GM12864 (cell line): ENCODE measurements around the gene CCDC51.
"Not testable (repeated sequence)": the region's sequence is repeated elsewhere in the genome, so short reads cannot be mapped to it uniquely, and the experiment has no call there.

ENCODE experiments used
- DNase-seq: peaks from one replicate; pipeline ENCODE4 v3.0.0-alpha.2; 2011; ENCODE audit warnings: low read depth
- H3K4me3 ChIP-seq: 2 replicates; pipeline ENCODE4 v1.5.1; 2011; ENCODE audit warnings: mild to moderate bottlenecking, low read depth, low read length, control low read depth
- CTCF ChIP-seq: IDR thresholded peaks from 2 replicates; pipeline ENCODE4 v1.5.1; 2011; ENCODE audit warnings: low read depth, mild to moderate bottlenecking, moderate library complexity, low read length, control low read depth, inconsistent platforms; ENCODE audit errors: missing control alignments

CCDC51 gene

GRCh38 chr3:48475188-48475587 lies 35.3 kb upstream of the CCDC51 start:
- TF ChIP-seq CTCF: no peak
- no peak overlapping the region for H3K4me3 ChIP-seq
- no peak for DNase-seq

- TF ChIP-seq CTCF: no peak
- no peak overlapping the region for H3K4me3 ChIP-seq
- DNase-seq: no peak
Measured at GRCh38 chr3:48474619-48475018, 34.7 kb upstream of the CCDC51 start.

GRCh38 chr3:48474031-48474430 lies 34.1 kb upstream of the CCDC51 start:
- DNase-seq, H3K4me3 ChIP-seq: not testable (repeated sequence)

GRCh38 chr3:48473617-48473952 lies 33.7 kb upstream of the CCDC51 start:
- no peak overlapping the region; the same call in 1 of the 2 replicates for H3K4me3 ChIP-seq
- no peak for TF ChIP-seq CTCF
- no peak for DNase-seq

- H3K4me3 ChIP-seq: peak overlapping the region; percentile 81
- DNase-seq: peak; percentile 93
- peak; percentile 52 for TF ChIP-seq CTCF
Measured at GRCh38 chr3:48472923-48473616, 33.2 kb upstream of the CCDC51 start.

- no peak for DNase-seq
Measured at GRCh38 chr3:48472673-48472922, 32.7 kb upstream of the CCDC51 start.

GRCh38 chr3:48470286-48470685 lies 30.4 kb upstream of the CCDC51 start:
- no peak overlapping the region for H3K4me3 ChIP-seq
- no peak for DNase-seq
- TF ChIP-seq CTCF: no peak

More at GRCh38 chr3:48472673-48472922, 32.7 kb upstream of the CCDC51 start:
- peak overlapping the region; percentile 81 for H3K4me3 ChIP-seq
- TF ChIP-seq CTCF: no peak
